ENCODE data around the gene TENM4. TPM values are rescaled to one million over a fixed set of nuclear protein-coding genes. Genes with fewer than 3 reads are reported as not detected.

The TENM4 gene
- total RNA-seq, 1 experiment from 2014 or later: 25.0 TPM

- TF ChIP-seq JUN (CRISPR knock-in tag; IDR thresholded peaks at IDR 0.05) (no peak), CBFB (CRISPR knock-in tag; IDR thresholded peaks at IDR 0.05; ENCODE audit: low read depth) (no peak), ZNF263 (CRISPR knock-in tag; IDR thresholded peaks at IDR 0.05; ENCODE audit: low read depth) (no peak), ZSCAN18 (CRISPR knock-in tag; IDR thresholded peaks at IDR 0.05) (no peak), ATF1 (CRISPR knock-in tag; IDR thresholded peaks at IDR 0.05) (no peak), GTF2I (CRISPR knock-in tag; conservative IDR thresholded peaks at IDR 0.05) (no peak), ZNF281 (CRISPR knock-in tag; IDR thresholded peaks at IDR 0.05) (no peak), ELF4 (CRISPR knock-in tag; IDR thresholded peaks at IDR 0.05; ENCODE audit: low read depth) (no peak), ZNF138 (CRISPR knock-in tag; conservative IDR thresholded peaks at IDR 0.05) (no peak), ZNF425 (CRISPR knock-in tag; conservative IDR thresholded peaks at IDR 0.05) (no peak), FOXK1 (CRISPR knock-in tag; IDR thresholded peaks at IDR 0.05) (no peak), EMX1 (CRISPR knock-in tag; IDR thresholded peaks at IDR 0.05) (no peak)
These were observed 744.7 kb downstream of the TENM4 start (continued) for GRCh38 chr11:78696177-78696576.

- H3K4me3 Mint-ChIP-seq: no peak overlapping the region
- H3K4me1 Mint-ChIP-seq: peaks cover 13% of the 10 kb centered on the region
- no peaks in the 10 kb centered on the region for H3K27me3 Mint-ChIP-seq (ENCODE audit: low read depth)
- H3K27ac Mint-ChIP-seq: no peak overlapping the region
- CTCF ChIA-PET: interaction anchor here (1.0 to 1.4 kb wide), 2 partner anchors 49 to 104 kb away, joined by 3 to 4 read pairs; no protein-coding TSS in a partner anchor
- DNase-seq (ENCODE audit: low spot score) (no peak), ATAC-seq (no peak)
- H3K36me3 Mint-ChIP-seq: no peaks in the 10 kb centered on the region
- POLR2A ChIA-PET: no interaction called here
- peaks cover 4% of the 10 kb centered on the region; the same call in 1 of the 2 replicates for H3K9me3 Mint-ChIP-seq
- no peak for TF ChIP-seq ZNF512 (CRISPR knock-in tag; IDR thresholded peaks at IDR 0.05; ENCODE audit: borderline replicate concordance)
- TF ChIP-seq CTCF (IDR thresholded peaks at IDR 0.05): no peak
- no peak for TF ChIP-seq USF1 (CRISPR knock-in tag; IDR thresholded peaks at IDR 0.05)
- TF ChIP-seq PREB (CRISPR knock-in tag; IDR thresholded peaks at IDR 0.05; ENCODE audit: borderline replicate concordance): no peak
- no peak for TF ChIP-seq TCF7 (CRISPR knock-in tag; IDR thresholded peaks at IDR 0.05; ENCODE audit: low read depth)
- no peak for TF ChIP-seq EMX1 (CRISPR knock-in tag; IDR thresholded peaks at IDR 0.05)
- no peak for TF ChIP-seq ZNF219 (CRISPR knock-in tag; IDR thresholded peaks at IDR 0.05; ENCODE audit: borderline replicate concordance)
- TF ChIP-seq CREM (CRISPR knock-in tag; IDR thresholded peaks at IDR 0.05): no peak
- no peak for TF ChIP-seq ZBTB21 (CRISPR knock-in tag; IDR thresholded peaks at IDR 0.05; ENCODE audit: borderline replicate concordance)
- TF ChIP-seq NR3C1 (CRISPR knock-in tag; conservative IDR thresholded peaks at IDR 0.05; ENCODE audit: low read depth): no peak
- TF ChIP-seq NFE2L1 (CRISPR knock-in tag; IDR thresholded peaks at IDR 0.05): no peak
- TF ChIP-seq HMGA2 (CRISPR knock-in tag; IDR thresholded peaks at IDR 0.05): no peak
- no peak for TF ChIP-seq CREB1 (CRISPR knock-in tag; IDR thresholded peaks at IDR 0.05)
- no peak for TF ChIP-seq FOXK1 (CRISPR knock-in tag; IDR thresholded peaks at IDR 0.05)
- TF ChIP-seq ZNF232 (CRISPR knock-in tag; IDR thresholded peaks at IDR 0.05): no peak
These were observed 746.7 kb downstream of the TENM4 start for GRCh38 chr11:78694152-78694551.

Data from WTC11 (cell line).